PC-9 (cell line): ENCODE measurements around the gene INSYN2B. TPM values are rescaled to one million over a fixed set of nuclear protein-coding genes. Genes with fewer than 3 reads are reported as not detected.

Experiments
- BruUV-seq: library from RNA; stranded (reverse); fragments of 400-500 nt; replicated peaks from 2 replicates; lab custom pipeline; 2021; lab: Mats Ljungman, UMichigan
- CTCF ChIA-PET: fragments of 300-600 bp; sonication (Branson Sonifier 250); formaldehyde crosslinking; loops from one replicate; lab custom pipeline; 2022; ENCODE audit warnings: antibody characterized with exemption; lab: Charles Lee
- POLR2A ChIA-PET: fragments of 300-600 bp; sonication (Branson Sonifier 250); formaldehyde crosslinking; loops from one replicate; lab custom pipeline; 2022; ENCODE audit warnings: antibody characterized with exemption; ENCODE audit not compliant: unreplicated experiment; lab: Charles Lee
- DNase-seq, 2 experiments: peaks; one replicate each; pipeline versions ENCODE4 v3.0.0 to v3.0.0-alpha.2; 2015 to 2022; ENCODE audit warnings: mixed read lengths in 1 of 2
- H2AFZ ChIP-seq: fragments of 200-600 bp; sonication (generic); 2 replicates; pipeline ENCODE4 v1.8.1; 2017; ENCODE audit warnings: antibody characterized with exemption
- H3F3A ChIP-seq: fragments of 200-600 bp; sonication (generic); 2 replicates; pipeline ENCODE4 v1.8.1; 2017; ENCODE audit warnings: antibody characterized with exemption, mild to moderate bottlenecking, low read depth; ENCODE audit not compliant: insufficient read depth
- H3K27ac ChIP-seq: fragments of 200-600 bp; sonication (generic); 2 replicates; pipeline ENCODE4 v1.6.1; 2016; ENCODE audit warnings: mixed run types
- H3K27me3 ChIP-seq: fragments of 200-600 bp; sonication (generic); 2 replicates; pipeline ENCODE4 v1.6.1; 2016; ENCODE audit warnings: low read depth, mixed run types; ENCODE audit not compliant: insufficient read depth
- H3K36me3 ChIP-seq: fragments of 200-600 bp; sonication (generic); 2 replicates; pipeline ENCODE4 v1.6.1; 2016; ENCODE audit warnings: low read depth, mixed run types
- H3K4me1 ChIP-seq: fragments of 200-600 bp; sonication (generic); replicated peaks from 2 replicates; pipeline ENCODE4 v1.6.1; 2016; ENCODE audit warnings: mixed run types; ENCODE audit not compliant: insufficient read depth
- H3K4me2 ChIP-seq: fragments of 200-600 bp; sonication (generic); 2 replicates; pipeline ENCODE4 v1.6.1; 2017; ENCODE audit warnings: mixed run types
- H3K4me3 ChIP-seq: fragments of 200-600 bp; sonication (generic); 2 replicates; pipeline ENCODE4 v1.6.1; 2016; ENCODE audit warnings: mixed run types
- H3K79me2 ChIP-seq: fragments of 200-600 bp; sonication (generic); 2 replicates; pipeline ENCODE4 v1.6.1; 2017; ENCODE audit warnings: low read depth, mixed run types
- H3K9me2 ChIP-seq: fragments of 200-600 bp; sonication (generic); 2 replicates; pipeline ENCODE4 v1.8.1; 2017; ENCODE audit warnings: mild to moderate bottlenecking; ENCODE audit not compliant: insufficient read depth
- H3K9me3 ChIP-seq: fragments of 200-600 bp; sonication (generic); 2 replicates; pipeline ENCODE4 v1.8.1; 2016; ENCODE audit warnings: low read depth; ENCODE audit not compliant: insufficient read depth
- H4K20me1 ChIP-seq: fragments of 200-600 bp; sonication (generic); 2 replicates; pipeline ENCODE4 v1.8.1; 2017; ENCODE audit not compliant: insufficient read depth
- EZH2 ChIP-seq: fragments of 200-600 bp; sonication (generic); IDR thresholded peaks from 2 replicates; pipeline ENCODE4 v1.8.0; 2017; ENCODE audit warnings: antibody characterized with exemption, low read depth
- intact Hi-C: fragments of 100-400 bp; cut with micrococcal nuclease; formaldehyde crosslinking; loops from one replicate; pipeline ENCODE4 v1.10.0; 2022; ENCODE audit not compliant: unreplicated experiment
- total RNA-seq: library from RNA; stranded (reverse); gene quantifications from 2 replicates; pipeline ENCODE4 v1.2.3, GENCODE V29; 2021
- TF ChIP-seq, protein P1 (sequence below): fragments of 200-600 bp; sonication (generic); conservative IDR thresholded peaks from 2 replicates; pipeline ENCODE4 v1.6.1; 2017; ENCODE audit warnings: mixed run types, antibody characterized with exemption, mild to moderate bottlenecking, moderate library complexity

The INSYN2B gene
- total RNA-seq, 1 experiment from 2014 or later: not detected

DNA sequence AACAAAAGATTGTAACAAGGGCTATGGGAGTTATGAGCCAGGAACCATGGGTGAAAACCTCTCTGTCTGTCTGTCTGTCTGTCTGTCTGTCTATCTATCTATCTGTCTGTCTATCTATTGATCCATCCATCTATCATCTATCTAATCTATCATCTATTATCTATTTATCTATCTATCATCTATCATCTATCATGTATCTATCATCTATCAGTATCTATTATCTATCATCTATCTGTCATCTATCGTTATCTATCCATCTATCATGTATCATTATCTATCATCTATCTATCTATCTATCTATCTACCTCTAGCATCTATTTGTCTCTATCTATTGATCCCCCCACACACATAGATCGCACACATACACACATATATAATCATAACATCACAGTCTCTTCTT, 112.9 kb downstream of the INSYN2B start:
- H2AFZ ChIP-seq: no peak overlapping the region
- H3K9me2 ChIP-seq: no peaks in the 10 kb centered on the region
- H3K79me2 ChIP-seq: no peaks in the 10 kb centered on the region
- no peak for DNase-seq
- no peaks in the 10 kb centered on the region for H4K20me1 ChIP-seq
- H3K4me3 ChIP-seq: no peak overlapping the region
- no peak overlapping the region for H3K4me2 ChIP-seq
- BruUV-seq: no TSS peak
- no peaks in the 10 kb centered on the region for H3K27me3 ChIP-seq
- CTCF ChIA-PET: no interaction called here
- no peaks in the 10 kb centered on the region for H3K36me3 ChIP-seq
- H3F3A ChIP-seq: no peaks in the 10 kb centered on the region
- no peaks in the 10 kb centered on the region for H3K4me1 ChIP-seq
- no peaks in the 10 kb centered on the region for H3K9me3 ChIP-seq
- POLR2A ChIA-PET: no interaction called here
- H3K27ac ChIP-seq: no peak overlapping the region
- TF ChIP-seq, protein P1, sequence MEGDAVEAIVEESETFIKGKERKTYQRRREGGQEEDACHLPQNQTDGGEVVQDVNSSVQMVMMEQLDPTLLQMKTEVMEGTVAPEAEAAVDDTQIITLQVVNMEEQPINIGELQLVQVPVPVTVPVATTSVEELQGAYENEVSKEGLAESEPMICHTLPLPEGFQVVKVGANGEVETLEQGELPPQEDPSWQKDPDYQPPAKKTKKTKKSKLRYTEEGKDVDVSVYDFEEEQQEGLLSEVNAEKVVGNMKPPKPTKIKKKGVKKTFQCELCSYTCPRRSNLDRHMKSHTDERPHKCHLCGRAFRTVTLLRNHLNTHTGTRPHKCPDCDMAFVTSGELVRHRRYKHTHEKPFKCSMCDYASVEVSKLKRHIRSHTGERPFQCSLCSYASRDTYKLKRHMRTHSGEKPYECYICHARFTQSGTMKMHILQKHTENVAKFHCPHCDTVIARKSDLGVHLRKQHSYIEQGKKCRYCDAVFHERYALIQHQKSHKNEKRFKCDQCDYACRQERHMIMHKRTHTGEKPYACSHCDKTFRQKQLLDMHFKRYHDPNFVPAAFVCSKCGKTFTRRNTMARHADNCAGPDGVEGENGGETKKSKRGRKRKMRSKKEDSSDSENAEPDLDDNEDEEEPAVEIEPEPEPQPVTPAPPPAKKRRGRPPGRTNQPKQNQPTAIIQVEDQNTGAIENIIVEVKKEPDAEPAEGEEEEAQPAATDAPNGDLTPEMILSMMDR: no peak
- TF ChIP-seq EZH2: no peak
- intact Hi-C loops: no loop called here

DNA sequence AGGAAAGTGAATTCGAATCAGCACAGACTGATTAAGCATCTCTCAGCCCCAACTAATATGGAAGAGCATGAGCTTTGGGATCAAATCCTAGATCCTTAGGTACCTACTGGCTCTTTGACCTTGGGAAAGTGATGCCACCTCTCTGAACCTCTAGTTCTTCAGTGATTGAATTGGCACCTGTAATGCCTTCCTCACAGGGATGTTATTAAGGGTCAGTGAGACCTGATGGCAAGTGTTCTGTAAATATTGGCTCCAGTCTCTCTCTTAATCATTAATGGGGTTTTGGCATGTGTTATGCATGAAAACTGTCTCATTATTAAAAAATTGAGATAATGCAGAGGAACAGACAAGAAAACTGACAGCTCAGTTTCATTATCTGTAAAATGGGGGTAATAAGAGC, 115.8 kb downstream of the INSYN2B start:
- no peak overlapping the region for H3K27ac ChIP-seq
- no peaks in the 10 kb centered on the region for H3K4me1 ChIP-seq
- no peaks in the 10 kb centered on the region for H3K9me2 ChIP-seq
- no peaks in the 10 kb centered on the region for H3K27me3 ChIP-seq
- H2AFZ ChIP-seq: no peak overlapping the region
- H4K20me1 ChIP-seq: no peaks in the 10 kb centered on the region
- ChIA-PET POLR2A (no interaction called here), CTCF (no interaction called here)
- no peak overlapping the region for H3K4me2 ChIP-seq
- no peak overlapping the region for H3K4me3 ChIP-seq
- no peak for TF ChIP-seq EZH2
- TF ChIP-seq, protein P1: no peak
- H3K9me3 ChIP-seq: no peaks in the 10 kb centered on the region
- no TSS peak for BruUV-seq
- no peaks in the 10 kb centered on the region for H3K79me2 ChIP-seq
- no peaks in the 10 kb centered on the region for H3F3A ChIP-seq
- no peak for DNase-seq
- no peaks in the 10 kb centered on the region for H3K36me3 ChIP-seq
- intact Hi-C loops: no loop called here

DNA sequence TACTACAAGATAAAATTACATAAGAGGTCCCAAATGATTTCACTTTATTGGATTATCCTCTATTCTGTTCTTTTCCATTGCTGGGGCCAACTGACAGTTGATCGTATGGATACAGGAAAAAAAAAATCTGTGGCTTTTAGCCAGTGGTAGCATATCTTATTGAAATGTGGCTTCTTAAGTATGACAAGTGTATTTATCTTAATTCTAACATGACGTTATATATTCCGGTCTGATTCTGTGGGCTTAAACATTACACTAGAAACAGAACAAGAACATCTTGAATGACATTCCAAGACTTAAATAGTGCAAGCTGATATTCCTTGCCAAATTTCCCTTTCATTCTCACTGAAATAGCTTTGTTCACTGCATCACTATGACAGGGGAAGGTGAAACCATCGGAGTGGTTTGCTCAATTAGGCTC, 117.9 kb downstream of the INSYN2B start:
- no peak overlapping the region for H2AFZ ChIP-seq
- H3K27me3 ChIP-seq: no peaks in the 10 kb centered on the region
- no peaks in the 10 kb centered on the region for H4K20me1 ChIP-seq
- no TSS peak for BruUV-seq
- H3K79me2 ChIP-seq: no peaks in the 10 kb centered on the region
- no peak for TF ChIP-seq EZH2
- TF ChIP-seq, protein P1: no peak
- ChIA-PET POLR2A (no interaction called here), CTCF (no interaction called here)
- no peaks in the 10 kb centered on the region for H3K9me3 ChIP-seq
- H3K4me1 ChIP-seq: no peaks in the 10 kb centered on the region
- no peak overlapping the region for H3K4me3 ChIP-seq
- H3F3A ChIP-seq: no peaks in the 10 kb centered on the region
- H3K27ac ChIP-seq: no peak overlapping the region
- no peak for DNase-seq
- H3K36me3 ChIP-seq: no peaks in the 10 kb centered on the region
- intact Hi-C loops: no loop called here
- H3K9me2 ChIP-seq: no peaks in the 10 kb centered on the region
- no peak overlapping the region for H3K4me2 ChIP-seq
